ENCODE measurements around the gene EFNA3. TPM values are rescaled to one million over a fixed set of nuclear protein-coding genes. Genes with fewer than 3 reads are reported as not detected.
A peak's percentile ranks its signal among the peaks of the same experiment; 100 is the strongest.

The EFNA3 gene
- total and polyA plus RNA-seq, 2 experiments from 2014 or later = 2.7 to 3.0 TPM

GRCh38 chr1:155083052-155083541 is 4.5 kb downstream of the EFNA3 start:
- Histone ChIP-seq H3K9ac (no peak overlapping the region), H3F3A (ENCODE audit: insufficient read depth) (peaks cover 7% of the 10 kb centered on the region), H3K4me3 (no peak overlapping the region), H3K9me2 (ENCODE audit: insufficient read depth) (no peaks in the 10 kb centered on the region), H3K4me2 (ENCODE audit: unreplicated experiment) (no peak overlapping the region), H4K20me1 (ENCODE audit: insufficient read depth) (no peaks in the 10 kb centered on the region), H3K36me3 (ENCODE audit: low read depth) (no peaks in the 10 kb centered on the region), H3K9me3 (ENCODE audit: low read depth) (no peaks in the 10 kb centered on the region), H3K27me3 (replicated peaks; ENCODE audit: insufficient read depth) (peaks cover 49% of the 10 kb centered on the region), H3K79me2 (ENCODE audit: insufficient read depth) (no peaks in the 10 kb centered on the region), H3K27ac (no peak overlapping the region), H2AFZ (no peak overlapping the region), H3K4me1 (ENCODE audit: insufficient read depth) (peaks cover 5% of the 10 kb centered on the region; the same call in 1 of the 2 replicates)
- 45 to 48% methylated on average over 6 of the region's 6 CpGs for WGBS, 2 experiments (ENCODE audit: low coverage in 1 of 2, low lambda C conversion rate in 2 of 2, missing lambda C conversion rate in 2 of 2)
- TF ChIP-seq EZH2phosphoT487 (IDR thresholded peaks at IDR 0.05; ENCODE audit: insufficient read depth, low read depth) (no peak), EZH2 (IDR thresholded peaks at IDR 0.05; ENCODE audit: insufficient read depth, poor library complexity, severe bottlenecking) (peak; percentile 37)
- in situ Hi-C loops (cut with MboI) = no loop called here
- no peak for DNase-seq

DNA sequence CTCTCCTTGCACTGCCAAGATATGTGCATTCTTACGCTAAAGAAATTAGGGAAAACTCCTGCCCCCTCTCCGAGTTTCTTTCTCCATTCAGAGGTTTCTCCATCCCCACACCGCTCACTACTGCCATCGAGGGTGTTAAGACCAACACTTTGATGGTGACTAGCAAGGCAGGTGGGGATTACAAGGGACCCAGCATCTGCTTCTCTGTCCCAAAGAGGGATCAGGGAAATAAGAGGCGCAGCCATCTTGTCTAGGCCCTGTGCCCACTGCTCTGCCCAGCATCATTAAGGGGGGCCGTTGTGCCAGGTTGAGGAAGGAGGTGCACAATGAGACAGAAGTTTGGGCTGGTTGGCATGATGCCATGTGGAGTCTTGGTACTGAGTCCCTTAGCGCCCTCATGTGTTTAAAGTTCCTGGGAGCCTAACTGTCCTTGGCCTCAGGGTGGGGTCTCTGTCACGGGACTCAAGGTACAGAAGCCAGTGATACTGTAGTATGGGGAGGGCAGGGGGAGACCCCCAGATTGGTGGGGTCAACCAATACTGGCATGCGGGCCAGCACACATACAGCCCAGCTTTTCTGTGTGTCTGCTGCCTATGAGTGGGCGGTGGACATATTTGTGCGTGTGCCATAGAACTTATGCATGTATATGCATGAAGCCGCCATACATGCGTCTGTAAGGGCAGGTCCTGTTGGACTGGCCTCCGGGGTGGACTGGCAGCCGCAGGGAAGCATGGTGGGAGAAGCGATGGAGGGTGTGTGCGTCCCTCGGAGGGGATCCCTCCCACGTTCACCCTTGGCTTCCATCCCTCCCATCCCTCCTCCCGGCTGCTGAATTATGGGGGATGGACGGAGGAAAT is 5.5 kb downstream of the EFNA3 start:
- Histone ChIP-seq H3K27me3 (replicated peaks; ENCODE audit: insufficient read depth) (peaks cover 49% of the 10 kb centered on the region), H4K20me1 (ENCODE audit: insufficient read depth) (no peaks in the 10 kb centered on the region), H3K4me1 (ENCODE audit: insufficient read depth) (peaks cover 3% of the 10 kb centered on the region; the same call in 1 of the 2 replicates), H2AFZ (peak overlapping the region; percentile 94), H3K79me2 (ENCODE audit: insufficient read depth) (no peaks in the 10 kb centered on the region), H3K9ac (peak overlapping the region; percentile 26; the same call in 1 of the 2 replicates), H3K4me2 (ENCODE audit: unreplicated experiment) (peak overlapping the region; percentile 64), H3K9me2 (ENCODE audit: insufficient read depth) (no peaks in the 10 kb centered on the region), H3K9me3 (ENCODE audit: low read depth) (no peaks in the 10 kb centered on the region), H3K36me3 (ENCODE audit: low read depth) (no peaks in the 10 kb centered on the region), H3K27ac (no peak overlapping the region), H3F3A (ENCODE audit: insufficient read depth) (peaks cover 7% of the 10 kb centered on the region; the same call in 1 of the 2 replicates), H3K4me3 (peak overlapping the region; percentile 84)
- 29 to 30% methylated on average over 16 to 19 of the region's 21 CpGs for WGBS, 2 experiments (ENCODE audit: low coverage in 1 of 2, low lambda C conversion rate in 2 of 2, missing lambda C conversion rate in 2 of 2)
- in situ Hi-C loops (cut with MboI) = no loop called here
- DNase-seq = peak; percentile 61
- TF ChIP-seq EZH2 (IDR thresholded peaks at IDR 0.05; ENCODE audit: insufficient read depth, poor library complexity, severe bottlenecking) (no peak), EZH2phosphoT487 (IDR thresholded peaks at IDR 0.05; ENCODE audit: insufficient read depth, low read depth) (no peak)

- Histone ChIP-seq H3K9me3 (ENCODE audit: low read depth) (no peaks in the 10 kb centered on the region), H2AFZ (peak overlapping the region; percentile 94), H3K9ac (peak overlapping the region; percentile 71), H3K4me1 (ENCODE audit: insufficient read depth) (no peaks in the 10 kb centered on the region), H3F3A (ENCODE audit: insufficient read depth) (peaks cover 7% of the 10 kb centered on the region; the same call in 1 of the 2 replicates), H4K20me1 (ENCODE audit: insufficient read depth) (no peaks in the 10 kb centered on the region), H3K27me3 (replicated peaks; ENCODE audit: insufficient read depth) (peaks cover 41% of the 10 kb centered on the region), H3K4me3 (peak overlapping the region; percentile 84), H3K9me2 (ENCODE audit: insufficient read depth) (no peaks in the 10 kb centered on the region), H3K27ac (peak overlapping the region; percentile 52), H3K79me2 (ENCODE audit: insufficient read depth) (no peaks in the 10 kb centered on the region), H3K4me2 (ENCODE audit: unreplicated experiment) (peak overlapping the region; percentile 64), H3K36me3 (ENCODE audit: low read depth) (no peaks in the 10 kb centered on the region)
- WGBS, 2 experiments (ENCODE audit: low coverage in 1 of 2, low lambda C conversion rate in 2 of 2, missing lambda C conversion rate in 2 of 2) = 3% methylated on average over 47 to 51 of the region's 67 CpGs
- in situ Hi-C loops (cut with MboI) = no loop called here
- DNase-seq = peak; percentile 95
- no peak for TF ChIP-seq EZH2phosphoT487 (IDR thresholded peaks at IDR 0.05; ENCODE audit: insufficient read depth, low read depth)
- no peak for TF ChIP-seq EZH2 (IDR thresholded peaks at IDR 0.05; ENCODE audit: insufficient read depth, poor library complexity, severe bottlenecking)
Observed at GRCh38 chr1:155084722-155085503, 6.3 kb downstream of the EFNA3 start.

- H2AFZ ChIP-seq = peak overlapping the region; percentile 94
- H4K20me1 ChIP-seq (ENCODE audit: insufficient read depth) = no peaks in the 10 kb centered on the region
- H3F3A ChIP-seq (ENCODE audit: insufficient read depth) = peaks cover 7% of the 10 kb centered on the region; the same call in 1 of the 2 replicates
- no peaks in the 10 kb centered on the region for H3K9me2 ChIP-seq (ENCODE audit: insufficient read depth)
- no peaks in the 10 kb centered on the region for H3K4me1 ChIP-seq (ENCODE audit: insufficient read depth)
- DNase-seq = peak; percentile 88
- no peaks in the 10 kb centered on the region for H3K36me3 ChIP-seq (ENCODE audit: low read depth)
- peak overlapping the region; percentile 84 for H3K4me3 ChIP-seq
- no peaks in the 10 kb centered on the region for H3K79me2 ChIP-seq (ENCODE audit: insufficient read depth)
- H3K27ac ChIP-seq = peak overlapping the region; percentile 52
- peaks cover 34% of the 10 kb centered on the region for H3K27me3 ChIP-seq (replicated peaks; ENCODE audit: insufficient read depth)
- in situ Hi-C loops (cut with MboI) = no loop called here
- H3K9ac ChIP-seq = peak overlapping the region; percentile 71
- H3K9me3 ChIP-seq (ENCODE audit: low read depth) = no peaks in the 10 kb centered on the region
- 1 to 2% methylated on average over 26 of the region's 32 CpGs for WGBS, 2 experiments (ENCODE audit: low coverage in 1 of 2, low lambda C conversion rate in 2 of 2, missing lambda C conversion rate in 2 of 2)
- TF ChIP-seq EZH2phosphoT487 (IDR thresholded peaks at IDR 0.05; ENCODE audit: insufficient read depth, low read depth) (no peak), EZH2 (IDR thresholded peaks at IDR 0.05; ENCODE audit: insufficient read depth, poor library complexity, severe bottlenecking) (no peak)
- peak overlapping the region; percentile 64 for H3K4me2 ChIP-seq (ENCODE audit: unreplicated experiment)
Observed at GRCh38 chr1:155085504-155086127, 7.0 kb downstream of the EFNA3 start.

All from GM23248 (cell line).